Muscle of leg (tissue), 16 donors: ENCODE results near the gene RSRP1. TPM values are rescaled to one million over a fixed set of nuclear protein-coding genes. Genes with fewer than 3 reads are reported as not detected.
"Not testable (repeated sequence)": the region's sequence is repeated elsewhere in the genome, so short reads cannot be mapped to it uniquely, and the experiment has no call there.

ENCODE experiments used
- DNase-seq: peaks from one replicate; pipeline ENCODE4 v3.0.0; 2013
- H3K27ac ChIP-seq: one replicate; pipeline ENCODE4 v1.5.1; 2013; ENCODE audit warnings: mild to moderate bottlenecking, low read length, control low read depth
- H3K27me3 ChIP-seq: one replicate; pipeline ENCODE4 v1.6.1; 2013; ENCODE audit warnings: low read length; ENCODE audit not compliant: control insufficient read depth, insufficient read depth
- H3K36me3 ChIP-seq: one replicate; pipeline ENCODE4 v1.6.1; 2013; ENCODE audit warnings: low read length; ENCODE audit not compliant: control insufficient read depth, insufficient read depth
- H3K4me1 ChIP-seq: one replicate; pipeline ENCODE4 v1.6.1; 2013; ENCODE audit warnings: low read length; ENCODE audit not compliant: control insufficient read depth, insufficient read depth
- H3K4me3 ChIP-seq: one replicate; pipeline ENCODE4 v1.5.1; 2013; ENCODE audit warnings: low read length, control low read depth
- H3K9me3 ChIP-seq: replicated peaks from 2 replicates; pipeline ENCODE4 v1.6.1; 2013; ENCODE audit warnings: low read depth, low read length; ENCODE audit not compliant: control insufficient read depth
- WGBS: methylation state at CpG from one replicate; pipeline ENCODE4 v1.1.5; 2013; ENCODE audit warnings: missing lambda C conversion rate; ENCODE audit not compliant: insufficient coverage; 5-methylcytosine and 5-hydroxymethylcytosine counted together
- long read RNA-seq, 11 donors: transcript quantifications; one replicate each; lab custom pipeline, GENCODE V29; 2026
- polyA plus RNA-seq, 8 donors: library from polyadenylated mRNA; unstranded; fragments of 120-200 nt; gene quantifications; one replicate each; pipeline versions ENCODE4 v1.2.1 to v1.2.3, GENCODE V29; 2013; ENCODE audit warnings: inconsistent platforms in 1 of 8, low replicate concordance in 1 of 8; ENCODE audit not compliant: insufficient read length in 8 of 8, insufficient read depth in 1 of 8
- total RNA-seq: library from RNA; stranded (reverse); fragments of 120-200 nt; gene quantifications from one replicate; pipeline ENCODE4 v1.2.4, GENCODE V29; 2013

Gene RSRP1
- total RNA-seq (68.5 TPM), polyA plus RNA-seq (10 to 100 TPM; 39.1 to 78.0 (median 57.5) TPM)
- long read RNA-seq, donor 1, transcript RSRP1-207 (4 exons, 2,941 nt): major isoform, 5 of 8 reads
- long read RNA-seq, donor 1, partial matches to known transcripts: 0 of 8 reads
- long read RNA-seq, donor 1, other reads (novel, unspliced or antisense): 0 of 8 reads
- long read RNA-seq, donor 2: 0 reads
- long read RNA-seq, donor 3, transcript RSRP1-207 (4 exons, 2,941 nt): major isoform, 5 of 11 reads
- long read RNA-seq, donor 3, partial matches to known transcripts: 0 of 11 reads
- long read RNA-seq, donor 3, other reads (novel, unspliced or antisense): 0 of 11 reads
- long read RNA-seq, donor 4, partial matches to known transcripts: 0 of 2 reads
- long read RNA-seq, donor 4, other reads (novel, unspliced or antisense): 0 of 2 reads
- long read RNA-seq, donor 5, transcript RSRP1-201 (5 exons, 1,502 nt): major isoform, 5 of 27 reads
- long read RNA-seq, donor 5, transcript RSRP1-202 (3 exons, 1,954 nt): major isoform, 5 of 27 reads
- long read RNA-seq, donor 5, partial matches to known transcripts: 13 of 27 reads
- long read RNA-seq, donor 5, other reads (novel, unspliced or antisense): 0 of 27 reads
- long read RNA-seq, donor 6, partial matches to known transcripts: 16 of 28 reads
- long read RNA-seq, donor 6, other reads (novel, unspliced or antisense): 5 of 28 reads
- long read RNA-seq, donor 7, transcript RSRP1-201 (5 exons, 1,502 nt): major isoform, 5 of 7 reads
- long read RNA-seq, donor 7, partial matches to known transcripts: 0 of 7 reads
- long read RNA-seq, donor 7, other reads (novel, unspliced or antisense): 0 of 7 reads
- long read RNA-seq, donor 8, transcript RSRP1-201 (5 exons, 1,502 nt): major isoform, 8 of 25 reads
- long read RNA-seq, donor 8, partial matches to known transcripts: 5 of 25 reads
- long read RNA-seq, donor 8, other reads (novel, unspliced or antisense): 6 of 25 reads
- long read RNA-seq, donor 9, partial matches to known transcripts: 0 of 3 reads
- long read RNA-seq, donor 9, other reads (novel, unspliced or antisense): 0 of 3 reads
- long read RNA-seq, donor 10, transcript RSRP1-202 (3 exons, 1,954 nt): minor isoform, 7 of 18 reads
- long read RNA-seq, donor 10, transcript RSRP1-207 (4 exons, 2,941 nt): major isoform, 8 of 18 reads
- long read RNA-seq, donor 10, partial matches to known transcripts: 0 of 18 reads
- long read RNA-seq, donor 10, other reads (novel, unspliced or antisense): 0 of 18 reads
- long read RNA-seq, donor 11, partial matches to known transcripts: 0 of 8 reads
- long read RNA-seq, donor 11, other reads (novel, unspliced or antisense): 0 of 8 reads

- Histone ChIP-seq H3K9me3 (no peaks in the 10 kb centered on the region), H3K27ac (peak within 1 kb of the TSS; percentile 100), H3K36me3 (peaks cover 24% of the 10 kb centered on the region), H3K4me1 (peaks cover 5% of the 10 kb centered on the region), H3K27me3 (no peaks in the 10 kb centered on the region), H3K4me3 (peak within 1 kb of the TSS; percentile 100)
- under 1% methylated on average over 68 of the region's 79 CpGs for WGBS
- peak; percentile 99 for DNase-seq
These were observed at the start of gene RSRP1 for GRCh38 chr1:25247024-25247828. TSS of gene RSRP1 (minus strand) at chr1:25247454. CDS start at chr1:25246963, 491 bp downstream.

- DNase-seq, H3K27me3 ChIP-seq, H3K4me3 ChIP-seq, H3K4me1 ChIP-seq, H3K9me3 ChIP-seq, H3K36me3 ChIP-seq, H3K27ac ChIP-seq: not testable (repeated sequence)
- WGBS: no CpG with 5 or more reads among the region's 8 CpGs
These were observed 49.2 kb upstream of the RSRP1 start for GRCh38 chr1:25296501-25296900.

- not testable (repeated sequence) for H3K4me1 ChIP-seq, H3K27ac ChIP-seq, H3K9me3 ChIP-seq, DNase-seq, H3K4me3 ChIP-seq, H3K36me3 ChIP-seq, H3K27me3 ChIP-seq
- WGBS: no CpG with 5 or more reads among the region's 14 CpGs
These were observed 47.9 kb upstream of the RSRP1 start for GRCh38 chr1:25294889-25295826.

- H3K4me3 ChIP-seq, H3K9me3 ChIP-seq, H3K27ac ChIP-seq, DNase-seq, H3K36me3 ChIP-seq, H3K27me3 ChIP-seq, H3K4me1 ChIP-seq: not testable (repeated sequence)
- WGBS: no CpG with 5 or more reads among the region's 2 CpGs
These were observed 46.2 kb upstream of the RSRP1 start for GRCh38 chr1:25293426-25293825.

GRCh38 chr1:25290043-25290442 lies 42.8 kb upstream of the RSRP1 start:
- not testable (repeated sequence) for H3K36me3 ChIP-seq, H3K27me3 ChIP-seq, H3K27ac ChIP-seq, H3K4me1 ChIP-seq, DNase-seq, H3K4me3 ChIP-seq, H3K9me3 ChIP-seq
- no CpG with 5 or more reads among the region's 6 CpGs for WGBS

GRCh38 chr1:25288573-25289101 lies 41.4 kb upstream of the RSRP1 start:
- not testable (repeated sequence) for H3K4me1 ChIP-seq, H3K27me3 ChIP-seq, H3K27ac ChIP-seq, DNase-seq, H3K9me3 ChIP-seq, H3K4me3 ChIP-seq, H3K36me3 ChIP-seq
- WGBS: no CpG with 5 or more reads among the region's 8 CpGs

GRCh38 chr1:25287164-25287563 lies 39.9 kb upstream of the RSRP1 start:
- not testable (repeated sequence) for DNase-seq, H3K36me3 ChIP-seq, H3K4me1 ChIP-seq, H3K4me3 ChIP-seq, H3K27me3 ChIP-seq, H3K9me3 ChIP-seq, H3K27ac ChIP-seq
- WGBS: no CpG with 5 or more reads among the region's 6 CpGs

GRCh38 chr1:25285862-25286261 lies 38.6 kb upstream of the RSRP1 start:
- H3K9me3 ChIP-seq: not testable (repeated sequence)
- no CpG with 5 or more reads among the region's 3 CpGs for WGBS

More at GRCh38 chr1:25285862-25286261, 38.6 kb upstream of the RSRP1 start:
- H3K4me3 ChIP-seq, H3K36me3 ChIP-seq, DNase-seq, H3K27ac ChIP-seq, H3K4me1 ChIP-seq, H3K27me3 ChIP-seq: not testable (repeated sequence)
